HG03457 (cell line): ENCODE measurements around the gene SYT6.
"Not testable (repeated sequence)": the region's sequence is repeated elsewhere in the genome, so short reads cannot be mapped to it uniquely, and the experiment has no call there.

ENCODE experiments used
- ATAC-seq: cut with Tn5 transposase; IDR thresholded peaks from one replicate; pipeline ENCODE4 v1.9.1; 2021; ENCODE audit warnings: moderate number of reproducible peaks; ENCODE audit not compliant: unreplicated experiment

The SYT6 gene

DNA sequence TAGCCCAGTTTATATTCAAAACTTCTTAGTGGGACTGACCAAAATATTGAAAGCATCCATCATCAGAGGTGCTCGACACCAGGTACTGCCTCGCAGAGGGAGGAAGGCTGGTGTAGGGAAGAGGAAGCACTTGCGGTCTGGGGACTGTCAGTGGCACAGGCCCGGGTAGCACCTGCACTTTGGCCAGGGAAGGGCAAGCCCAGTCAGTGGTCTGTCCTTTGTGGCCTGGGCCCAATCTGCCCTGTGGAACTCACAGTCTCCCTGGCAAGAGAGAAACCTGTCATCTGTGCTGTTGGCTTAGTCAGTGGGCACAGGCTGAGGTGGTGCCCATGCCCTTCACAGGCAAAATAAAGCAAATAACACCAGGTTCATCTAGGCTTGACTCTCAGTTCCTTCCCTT is 77.4 kb downstream of the SYT6 start:
- no peak for ATAC-seq

- ATAC-seq = no peak
Measured at GRCh38 chr1:114075546-114076242, 78.0 kb downstream of the SYT6 start.

DNA sequence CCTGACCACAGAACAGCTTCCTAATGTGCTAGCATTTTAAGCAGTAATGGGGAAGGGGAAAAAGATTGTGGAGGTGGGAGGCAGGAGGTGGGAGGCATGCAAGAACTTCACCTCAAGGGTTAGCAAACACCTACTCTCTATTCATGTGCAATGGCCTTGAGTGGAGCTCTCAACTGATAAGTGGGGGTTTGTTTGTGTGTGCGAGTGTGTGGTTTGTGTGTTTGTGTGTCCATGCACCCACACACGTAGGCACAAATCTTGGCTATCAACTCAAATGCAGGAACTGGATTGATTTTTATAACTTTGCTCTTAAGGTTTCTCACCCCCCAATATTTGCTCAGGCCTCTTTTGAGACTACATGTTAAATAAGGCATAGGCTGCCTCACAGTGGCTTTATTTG is 78.6 kb downstream of the SYT6 start:
- ATAC-seq = no peak

DNA sequence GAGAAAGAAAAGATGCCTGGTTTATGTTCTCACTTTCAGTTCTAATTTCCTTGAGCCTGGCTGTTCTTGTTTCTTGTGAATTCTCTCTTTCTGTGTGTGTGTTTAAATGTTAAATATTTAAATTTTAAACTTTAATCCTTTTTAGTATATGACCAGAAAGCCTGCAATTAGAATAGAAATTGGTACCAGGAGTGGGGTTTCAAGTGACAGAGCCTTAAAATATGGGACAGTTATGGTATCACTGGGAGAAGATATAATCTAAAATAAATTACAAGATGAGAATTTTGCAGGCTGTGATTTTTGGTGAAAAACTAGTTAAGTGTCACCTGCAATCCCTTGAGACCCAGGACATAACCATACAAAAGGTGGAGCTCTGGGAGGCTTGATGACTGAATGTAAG is 81.4 kb downstream of the SYT6 start:
- no peak for ATAC-seq

DNA sequence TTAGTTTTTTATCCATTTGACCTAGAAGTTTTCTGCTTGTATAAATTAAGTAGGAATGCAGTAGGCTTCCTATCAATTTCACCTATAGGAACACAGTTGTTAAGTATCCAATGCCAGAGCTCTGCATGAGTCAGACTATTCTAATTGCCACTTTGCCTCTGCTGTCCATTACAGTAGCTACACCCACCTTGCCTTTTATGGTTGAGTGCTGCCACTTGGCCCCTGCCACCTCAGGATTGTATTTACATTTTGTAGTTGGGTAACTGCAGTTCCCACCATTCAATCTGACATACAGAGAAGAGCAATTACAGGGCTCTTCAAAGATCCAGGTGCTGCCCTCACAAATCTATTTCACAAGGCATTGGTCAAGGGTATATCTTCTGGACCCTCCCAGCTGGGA is 83.9 kb downstream of the SYT6 start:
- not testable (repeated sequence) for ATAC-seq

GRCh38 chr1:114068684-114069083 is 85.0 kb downstream of the SYT6 start:
- ATAC-seq = not testable (repeated sequence)

DNA sequence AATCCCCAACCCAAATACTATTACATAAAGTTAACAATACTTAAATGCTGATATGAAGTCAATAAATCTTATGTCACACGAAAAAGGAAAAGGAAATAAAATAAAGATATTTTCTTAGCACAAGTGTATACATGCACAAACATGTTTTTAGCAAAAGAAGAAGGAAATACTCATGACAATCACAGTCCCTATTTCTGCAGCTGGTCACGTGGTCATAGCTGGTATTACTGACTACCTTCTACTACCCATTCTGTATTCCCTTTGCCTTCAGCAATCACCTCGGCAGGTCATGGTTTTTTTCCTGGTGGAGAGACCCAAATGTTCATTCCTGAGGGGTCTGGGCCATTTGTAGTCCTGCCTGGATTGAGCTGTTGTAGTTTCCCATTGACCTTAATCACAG is 88.0 kb downstream of the SYT6 start:
- ATAC-seq = not testable (repeated sequence)

DNA sequence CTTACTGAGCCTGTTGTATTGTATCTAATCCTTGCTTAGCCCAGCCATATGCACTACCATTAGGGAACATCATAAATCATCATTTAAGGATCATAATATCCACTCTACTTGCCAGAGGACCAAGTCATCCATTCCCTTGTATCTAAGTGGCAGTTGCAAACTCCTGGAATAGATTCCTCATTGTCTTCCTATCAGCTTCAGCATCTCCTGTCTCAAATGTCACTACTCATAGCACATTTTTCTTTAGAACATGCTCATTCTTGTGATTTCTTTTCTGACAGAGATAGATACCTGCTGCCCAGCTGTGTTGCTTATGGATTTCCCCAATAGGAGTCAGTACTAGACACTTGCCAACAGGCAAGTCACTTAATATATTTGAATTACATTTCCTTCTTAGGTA is 90.1 kb downstream of the SYT6 start:
- no peak for ATAC-seq

DNA sequence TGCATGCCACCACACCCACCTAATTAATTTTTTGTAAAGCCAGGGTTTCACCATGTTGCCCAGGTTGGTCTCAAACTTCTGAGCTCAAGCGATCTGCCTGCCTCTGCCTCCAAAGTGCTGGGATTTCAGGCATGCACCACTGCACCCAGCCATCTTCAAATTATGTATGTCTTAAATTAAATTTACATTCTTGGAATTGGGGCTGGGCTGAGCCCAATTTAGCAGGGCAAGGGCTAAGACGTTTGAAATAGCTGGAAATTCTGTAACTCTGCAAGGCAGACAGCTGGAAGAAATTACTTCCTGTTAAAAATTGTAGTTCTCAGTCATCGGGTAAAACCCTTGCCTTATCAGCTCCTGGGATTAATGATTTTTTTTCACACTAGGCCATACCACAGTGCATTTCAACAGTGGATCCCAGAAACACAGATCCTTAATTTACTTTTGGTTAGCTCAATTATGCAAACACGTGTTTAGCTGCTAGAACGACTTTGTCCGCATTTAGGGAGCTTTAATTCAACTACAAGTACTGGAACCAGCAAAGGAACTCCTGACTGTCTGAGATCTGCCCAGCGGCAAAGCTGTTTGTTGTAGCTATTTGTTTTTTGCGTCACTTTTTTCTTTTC is 91.1 kb downstream of the SYT6 start:
- no peak for ATAC-seq

DNA sequence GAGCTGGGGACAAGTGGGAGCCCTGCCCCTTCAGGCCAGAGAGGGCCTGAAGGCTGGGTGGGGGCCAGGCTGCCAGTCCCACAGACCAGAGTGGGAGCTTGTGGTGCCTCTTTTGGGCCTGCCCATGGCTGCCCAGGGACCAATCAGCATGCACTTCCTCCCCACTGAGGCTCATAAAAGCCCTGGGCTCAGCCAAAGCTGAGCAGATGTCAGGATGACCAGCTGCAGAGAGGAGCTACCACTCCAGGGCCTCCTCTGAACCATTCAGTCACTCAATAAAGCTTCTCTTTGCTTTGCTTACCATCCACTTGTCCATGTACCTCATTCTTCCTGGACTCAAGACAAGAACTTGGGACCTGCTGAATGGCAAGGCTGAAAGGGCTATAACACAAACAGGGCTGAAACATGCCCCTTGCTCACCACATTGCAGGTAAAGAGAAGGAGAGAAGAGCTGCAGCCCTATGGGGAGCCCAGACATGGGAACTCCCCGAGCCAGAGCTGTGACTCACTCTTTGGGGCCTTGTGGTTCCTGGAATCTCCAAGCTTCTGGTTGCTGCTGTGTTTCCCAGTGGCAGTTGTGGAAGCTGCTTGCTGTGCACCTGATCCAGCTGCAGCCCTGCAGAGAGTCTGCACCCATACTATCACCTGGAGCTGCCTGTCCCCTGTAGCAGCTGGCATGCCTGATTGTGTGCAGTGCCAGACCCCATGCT is 92.4 kb downstream of the SYT6 start:
- no peak for ATAC-seq

DNA sequence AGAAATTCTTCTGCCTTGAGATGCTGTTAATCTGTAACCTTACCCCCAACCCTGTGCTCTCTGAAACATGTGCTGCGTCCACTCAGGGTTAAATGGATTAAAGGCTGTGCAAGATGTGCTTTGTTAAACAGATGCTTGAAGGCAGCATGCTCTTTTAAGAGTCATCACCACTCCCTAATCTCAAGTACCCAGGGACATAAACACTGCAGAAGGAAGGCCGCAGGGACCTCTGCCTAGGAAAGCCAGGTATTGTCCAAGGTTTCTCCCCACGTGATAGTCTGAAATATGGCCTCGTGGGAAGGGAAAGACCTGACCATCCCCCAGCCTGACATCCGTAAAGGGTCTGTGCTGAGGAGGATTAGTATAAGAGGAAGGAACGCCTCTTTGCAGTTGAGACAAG is 95.4 kb downstream of the SYT6 start:
- not testable (repeated sequence) for ATAC-seq

DNA sequence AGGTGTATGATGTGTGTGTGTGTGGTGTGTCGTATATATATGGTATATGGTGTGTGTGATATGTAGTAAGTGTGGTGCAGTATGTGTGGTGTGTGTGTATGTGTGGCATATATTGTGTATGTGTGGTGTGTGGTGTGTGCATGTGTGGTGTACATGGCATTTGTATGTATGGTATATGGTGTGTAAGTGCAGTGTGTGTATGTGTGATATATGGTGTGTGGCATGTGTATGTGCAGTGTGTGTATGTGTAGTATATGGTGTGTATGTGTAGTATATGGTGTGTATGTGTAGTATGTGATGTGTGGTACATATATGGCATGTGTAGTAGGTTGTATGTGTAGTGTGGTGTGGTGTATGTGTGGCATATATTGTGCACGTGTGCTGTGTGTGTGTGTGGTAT is 99.5 kb downstream of the SYT6 start:
- ATAC-seq = no peak

- ATAC-seq = no peak
Measured at GRCh38 chr1:114048232-114048631, 105.4 kb downstream of the SYT6 start.

GRCh38 chr1:114043548-114043947 is 110.1 kb downstream of the SYT6 start:
- ATAC-seq = no peak

DNA sequence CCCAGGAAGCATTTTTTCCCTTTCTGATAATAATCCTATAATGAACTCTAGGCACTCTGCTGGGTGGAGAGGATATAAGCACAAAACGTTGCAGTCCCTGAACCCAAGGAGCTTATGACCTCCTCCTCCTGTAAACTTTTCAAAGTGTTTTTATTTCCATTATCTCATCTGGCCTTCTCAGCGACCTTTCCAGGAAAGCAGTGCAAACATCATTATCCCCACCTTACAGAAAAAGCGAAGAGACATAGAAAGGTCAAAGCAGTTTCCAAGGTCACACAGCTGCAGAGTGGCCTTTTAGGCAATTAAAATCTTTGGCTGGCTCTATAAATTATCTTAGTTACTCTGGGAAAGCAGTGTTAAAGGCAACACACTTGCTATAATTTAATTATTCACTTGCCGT is 110.6 kb downstream of the SYT6 start:
- ATAC-seq = no peak

DNA sequence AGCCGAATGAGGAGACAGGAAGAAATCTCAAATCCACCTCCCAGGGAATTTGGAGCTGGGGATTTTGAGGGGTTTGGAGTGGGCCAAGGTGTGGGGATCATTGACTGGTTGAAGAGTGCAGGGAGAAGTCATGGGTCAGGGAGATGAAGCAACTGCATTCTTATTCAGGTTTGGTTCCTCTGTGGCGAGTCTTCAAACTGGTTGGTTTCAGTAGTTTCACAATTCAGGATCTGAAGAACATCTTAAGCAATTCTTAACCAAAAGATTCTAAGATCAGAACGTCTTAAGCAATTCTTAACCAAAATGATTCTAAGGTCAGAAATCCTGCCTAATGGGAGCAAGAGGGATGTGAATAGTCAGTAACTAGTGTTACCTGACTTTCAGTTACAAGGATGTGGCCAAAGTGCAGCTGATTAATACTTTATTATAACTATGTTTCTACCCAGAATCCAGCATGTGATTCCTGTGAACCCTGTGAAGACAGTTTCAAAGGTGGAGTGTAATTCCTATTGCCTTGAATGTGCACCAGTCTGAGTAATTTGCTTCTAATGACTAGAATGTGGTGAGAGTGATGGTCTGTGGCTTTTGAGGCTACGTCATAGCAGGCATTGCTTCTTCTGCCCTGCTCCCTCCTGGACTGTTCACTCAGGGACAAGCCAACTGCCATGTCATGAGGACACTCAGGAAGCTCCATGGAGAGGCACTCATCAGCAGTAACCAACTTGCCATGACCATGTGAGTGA is 113.2 kb downstream of the SYT6 start:
- ATAC-seq = no peak
